NCI-H345 (cell line): ENCODE measurements around the gene HAPLN2.
A peak's percentile ranks its signal among the peaks of the same experiment; 100 is the strongest.
"Not testable (repeated sequence)": the region's sequence is repeated elsewhere in the genome, so short reads cannot be mapped to it uniquely, and the experiment has no call there.

ENCODE experiments used
- DNase-seq: peaks from one replicate; lab custom pipeline; 2025; lab: John Stamatoyannopoulos, UW

Gene HAPLN2

DNA sequence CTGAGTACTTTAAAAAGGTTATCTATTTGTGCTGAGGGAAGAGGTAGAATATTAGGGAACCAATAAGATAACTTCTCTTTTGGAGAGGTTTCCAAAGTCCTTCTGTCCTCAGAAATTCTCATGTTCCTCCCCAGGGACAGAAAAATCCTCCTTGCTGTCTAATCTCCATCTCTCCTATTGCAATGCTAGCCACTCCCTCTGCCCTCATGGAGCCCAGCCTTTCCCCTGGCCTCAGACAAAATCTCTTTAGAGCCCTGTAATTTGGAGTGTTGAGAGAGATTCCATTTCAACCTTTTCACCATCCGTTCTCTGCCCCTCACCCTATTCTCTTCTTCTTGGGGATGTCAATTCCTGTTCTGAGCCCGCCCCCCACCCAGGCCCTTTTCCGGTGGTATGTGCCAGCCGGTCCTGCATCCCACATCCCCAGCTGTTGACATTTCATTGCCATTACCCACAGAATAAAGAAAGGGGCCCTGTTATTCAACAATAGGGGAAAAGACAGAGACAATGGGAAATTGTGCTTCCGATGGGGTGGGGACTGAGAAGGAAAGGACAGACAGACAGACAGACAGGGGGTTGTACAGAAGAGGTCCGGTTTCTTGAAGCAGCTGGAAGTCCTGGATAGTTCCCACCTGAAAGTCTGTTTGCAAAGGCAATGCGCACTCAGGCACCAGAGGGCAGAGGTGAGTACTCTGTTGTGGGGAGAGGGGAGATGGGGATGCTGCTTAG lies at the start of gene HAPLN2:
HAPLN2 (plus strand) TSS at position 563 of the 729 bp plus-strand sequence. CDS start 4,076 bp downstream, outside the sequence.
- DNase-seq = no peak

GRCh38 chr1:156571261-156571852 lies 47.9 kb upstream of the HAPLN2 start:
- no peak for DNase-seq

DNA sequence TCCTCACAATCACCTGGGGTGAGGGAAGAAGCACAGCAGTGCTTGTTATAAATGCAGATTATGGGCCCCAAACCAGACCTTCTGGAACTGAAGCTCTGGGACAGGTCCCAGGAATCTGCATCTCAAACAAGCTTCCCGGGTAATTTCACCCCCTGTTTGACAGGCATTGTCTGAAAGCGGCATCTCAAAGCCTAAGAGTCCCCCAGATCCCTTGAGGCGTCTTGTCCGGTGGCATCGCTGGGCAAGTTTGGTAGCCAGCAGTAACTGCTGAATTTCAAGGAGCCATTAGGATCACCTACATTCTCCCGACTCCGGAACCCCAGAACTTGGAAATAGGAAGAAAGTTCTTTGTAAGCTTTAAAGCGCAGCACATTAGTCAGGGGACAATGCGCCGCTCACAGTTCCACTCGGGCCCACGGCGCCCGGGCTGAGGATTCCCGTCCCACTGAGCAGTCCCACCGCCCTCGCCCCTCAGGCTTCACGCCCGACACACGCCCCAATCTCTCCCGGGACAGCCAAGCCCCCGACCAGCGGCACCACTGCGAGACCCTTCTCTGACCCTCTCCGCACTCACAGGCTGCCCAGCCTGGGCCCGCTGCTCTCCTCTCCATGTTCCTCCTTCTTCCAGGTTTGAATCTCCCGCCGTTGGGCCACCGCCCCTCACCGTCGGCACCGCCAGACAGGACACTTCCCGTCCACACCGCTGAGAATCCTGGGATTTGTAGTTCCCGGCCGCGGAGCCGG lies 47.1 kb upstream of the HAPLN2 start, which contains the start of gene IQGAP3:
IQGAP3 (minus strand) TSS at position 647 of the 744 bp plus-strand sequence; CDS start at position 611, 36 bp downstream.
- DNase-seq = peak; percentile 90

GRCh38 chr1:156572663-156573018 lies 46.6 kb upstream of the HAPLN2 start:
- no peak for DNase-seq

DNA sequence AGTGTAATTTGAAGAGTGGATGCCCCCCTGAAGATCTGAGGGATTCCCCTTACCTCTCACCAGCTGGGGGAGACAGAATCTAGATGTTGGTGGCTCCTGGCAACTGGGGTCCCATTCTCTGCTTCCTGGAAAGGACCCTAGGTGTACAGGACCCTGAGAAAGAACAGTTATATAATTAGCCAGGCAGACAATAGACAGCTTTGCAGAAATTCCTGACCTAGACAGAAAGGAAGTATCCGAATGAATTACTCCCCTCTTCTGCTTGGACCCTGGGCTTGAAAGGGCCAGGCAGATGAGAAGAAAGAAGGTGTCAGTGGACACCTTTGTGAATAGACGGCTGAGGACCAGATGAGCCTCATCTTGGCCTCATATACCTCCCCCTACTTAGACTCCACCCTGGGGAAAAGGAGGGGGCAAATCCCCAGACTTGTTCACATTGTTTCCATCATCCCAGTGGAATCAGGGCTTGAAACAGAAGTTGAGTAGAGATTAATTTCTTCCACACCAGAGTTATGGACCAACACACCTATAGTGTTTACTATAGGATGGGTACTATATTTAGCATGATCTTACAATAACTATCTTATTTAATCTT lies 45.1 kb upstream of the HAPLN2 start:
- no peak for DNase-seq

- DNase-seq = no peak
Measured at GRCh38 chr1:156577550-156577949, 41.7 kb upstream of the HAPLN2 start.

GRCh38 chr1:156578055-156578454 lies 41.2 kb upstream of the HAPLN2 start:
- no peak for DNase-seq

DNA sequence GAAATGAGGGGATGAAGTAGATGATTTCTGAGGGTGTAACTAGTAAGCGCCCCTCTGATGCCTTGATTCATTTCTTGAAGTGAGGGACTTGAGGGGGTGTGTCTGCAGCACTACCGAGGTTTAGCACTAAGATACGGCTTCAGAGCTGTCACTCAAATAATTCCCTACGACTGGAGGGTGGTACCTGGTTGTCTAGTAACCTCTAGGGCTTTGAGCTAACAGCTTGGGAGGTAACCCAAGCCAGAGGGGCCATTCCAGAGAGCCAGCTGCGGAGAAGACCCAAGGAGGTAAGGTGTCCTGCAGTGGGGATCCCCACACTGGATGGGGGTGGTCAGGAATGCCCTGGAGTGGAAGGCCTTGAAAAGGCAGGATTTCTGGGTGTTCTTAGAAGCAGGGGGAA lies 39.7 kb upstream of the HAPLN2 start, which contains the start of gene TTC24:
TTC24 (plus strand) TSS at position 252 of the 400 bp plus-strand sequence. CDS start 1,642 bp downstream, outside the sequence.
- DNase-seq = no peak

DNA sequence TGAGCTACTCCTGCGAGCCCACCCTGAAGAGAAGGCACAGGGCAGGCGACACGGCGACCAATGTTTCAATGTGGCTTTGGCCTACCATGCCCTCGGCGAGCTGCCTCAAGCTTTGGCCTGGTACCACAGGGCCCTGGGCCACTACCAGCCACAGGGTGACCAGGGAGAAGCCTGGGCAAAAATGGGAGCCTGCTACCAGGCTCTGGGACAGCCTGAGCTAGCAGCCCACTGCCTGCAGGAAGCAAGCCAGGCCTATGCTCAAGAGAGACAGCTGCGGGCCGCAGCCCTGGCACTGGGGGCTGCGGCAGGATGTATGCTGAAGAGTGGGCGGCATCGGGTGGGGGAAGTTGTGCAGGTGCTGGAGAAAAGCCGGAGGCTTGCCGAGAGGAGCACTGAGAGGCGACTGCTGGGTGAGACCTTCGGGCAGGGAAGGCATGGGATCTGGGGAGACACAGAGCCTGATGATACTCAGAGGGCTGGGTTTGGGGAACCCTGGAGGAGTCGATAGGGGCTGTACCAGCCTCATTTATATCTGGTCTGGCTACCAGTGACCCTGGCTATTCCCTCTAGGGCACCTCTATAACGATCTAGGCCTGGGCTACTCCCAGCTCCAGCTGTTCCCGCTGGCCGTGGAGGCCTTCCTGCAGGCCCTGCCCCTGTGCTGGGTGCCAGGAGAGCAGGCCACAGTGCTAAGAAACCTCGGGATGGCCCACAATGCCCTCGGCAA lies 37.4 kb upstream of the HAPLN2 start:
- DNase-seq = no peak

GRCh38 chr1:156582388-156583017 lies 36.7 kb upstream of the HAPLN2 start:
- no peak for DNase-seq

- DNase-seq = peak; percentile 70
Measured at GRCh38 chr1:156583821-156584622, 35.2 kb upstream of the HAPLN2 start.

DNA sequence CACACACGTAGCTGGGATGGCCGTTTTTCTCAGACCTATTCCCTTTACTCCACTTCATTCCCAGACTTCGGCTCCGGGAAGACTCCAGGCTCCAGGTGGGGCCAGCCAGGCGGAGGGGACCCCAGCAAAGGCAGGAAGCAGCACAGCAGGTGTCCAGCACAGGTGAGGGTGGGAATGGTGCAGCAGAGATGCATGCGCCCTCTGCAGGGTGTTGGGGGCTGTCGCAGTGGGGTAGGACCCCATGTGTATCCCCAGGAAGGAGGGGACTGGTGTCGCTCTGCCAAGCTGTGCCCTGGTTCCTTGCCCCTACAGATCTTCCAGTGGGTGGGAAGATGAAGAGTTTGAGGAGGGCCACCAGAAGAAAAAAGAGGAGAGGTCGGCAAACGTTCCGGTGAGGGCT lies 34.4 kb upstream of the HAPLN2 start:
- no peak for DNase-seq

GRCh38 chr1:156586323-156586722 lies 32.9 kb upstream of the HAPLN2 start:
- DNase-seq = peak; percentile 33

- no peak for DNase-seq
Measured at GRCh38 chr1:156586892-156587477, 32.2 kb upstream of the HAPLN2 start.

GRCh38 chr1:156587927-156588326 lies 31.3 kb upstream of the HAPLN2 start:
- DNase-seq = not testable (repeated sequence)

DNA sequence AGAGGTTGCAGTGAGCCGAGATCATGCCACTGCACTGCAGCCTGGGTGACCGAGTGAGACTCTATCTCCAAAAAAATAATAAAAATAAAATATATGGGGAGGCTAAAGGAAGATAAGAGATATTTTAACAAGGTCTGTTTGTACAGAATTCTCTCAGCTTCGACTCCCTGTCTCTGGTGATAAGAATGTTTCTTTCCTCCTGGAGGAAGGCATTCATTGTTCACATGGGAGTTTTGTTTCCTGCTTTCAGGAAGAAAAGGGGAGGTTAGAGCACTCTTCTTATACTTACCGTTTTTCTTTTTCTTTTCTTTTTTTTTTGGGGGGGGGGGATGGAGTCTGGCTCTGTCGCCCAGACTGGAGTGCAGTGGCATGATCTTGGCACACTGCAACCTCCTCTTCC lies 29.7 kb upstream of the HAPLN2 start:
- DNase-seq = no peak

- DNase-seq = no peak
Measured at GRCh38 chr1:156590326-156591180, 28.7 kb upstream of the HAPLN2 start.

DNA sequence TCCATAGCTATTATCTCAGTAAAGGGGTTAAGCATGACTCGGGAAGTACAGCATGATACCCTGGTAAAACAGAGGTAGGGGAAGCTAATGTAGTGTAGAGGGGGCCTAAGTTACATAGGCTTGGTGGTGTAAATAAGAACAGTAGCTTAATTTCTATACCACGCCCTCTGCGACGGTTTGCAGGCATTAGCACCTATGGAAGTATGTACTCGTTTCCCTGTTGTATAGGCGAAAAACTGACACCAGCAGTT lies 28.1 kb upstream of the HAPLN2 start:
- DNase-seq = no peak

GRCh38 chr1:156591432-156592157 lies 27.6 kb upstream of the HAPLN2 start, which contains the start of gene NAXE:
Gene NAXE (plus strand): TSS chr1:156591776. CDS start chr1:156591805, 29 bp downstream.
- peak; percentile 78 for DNase-seq
